ENCODE measurements around the gene LACC1.

DNA sequence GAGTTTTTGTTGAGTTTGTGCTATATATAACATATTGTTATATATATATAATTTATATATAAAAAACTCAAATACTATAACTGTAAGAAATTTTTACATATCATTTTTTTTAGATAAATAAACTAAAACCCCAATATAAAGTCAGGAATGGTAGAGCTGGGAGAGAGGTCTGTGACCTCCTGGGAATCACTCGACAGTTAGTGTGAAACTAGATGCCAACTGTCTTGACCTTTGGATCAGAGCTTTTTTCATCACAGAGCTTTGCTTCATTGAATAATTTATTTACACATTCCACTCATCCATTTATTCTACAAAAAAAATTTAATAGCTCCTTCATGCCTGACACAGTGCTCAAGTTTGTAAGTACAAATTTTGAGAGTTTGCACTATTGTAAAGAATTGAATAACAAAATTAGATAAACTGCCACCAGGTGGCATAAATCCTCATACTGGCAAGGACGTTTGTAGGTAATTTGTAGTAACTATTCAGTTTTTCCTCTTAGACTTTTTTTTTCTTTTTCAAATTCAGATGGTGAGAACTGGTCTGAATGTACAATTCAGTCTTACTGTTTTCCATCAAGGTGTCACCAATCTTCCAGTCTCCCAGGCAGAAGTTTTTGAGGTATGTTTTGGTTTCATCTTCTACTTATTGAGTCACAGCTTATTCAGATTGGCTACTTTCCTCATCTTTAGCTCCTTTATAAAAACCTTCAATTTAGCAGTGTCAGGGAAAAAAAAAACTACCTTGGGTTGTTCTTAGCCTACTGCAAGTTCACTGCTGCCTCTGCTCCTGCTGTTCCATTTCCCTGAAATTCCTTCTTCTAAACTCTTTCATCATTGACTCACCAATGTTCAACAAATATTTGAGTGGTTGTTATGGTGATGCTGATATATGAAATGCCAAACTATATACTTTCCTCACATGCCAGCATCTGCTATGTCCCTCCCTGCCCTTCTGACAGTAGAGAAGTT is 28.7 kb downstream of the LACC1 start:
- TF ChIP-seq ZFX (IDR thresholded peaks at IDR 0.05; ENCODE audit: borderline replicate concordance) = no peak
- TF ChIP-seq, protein P1, sequence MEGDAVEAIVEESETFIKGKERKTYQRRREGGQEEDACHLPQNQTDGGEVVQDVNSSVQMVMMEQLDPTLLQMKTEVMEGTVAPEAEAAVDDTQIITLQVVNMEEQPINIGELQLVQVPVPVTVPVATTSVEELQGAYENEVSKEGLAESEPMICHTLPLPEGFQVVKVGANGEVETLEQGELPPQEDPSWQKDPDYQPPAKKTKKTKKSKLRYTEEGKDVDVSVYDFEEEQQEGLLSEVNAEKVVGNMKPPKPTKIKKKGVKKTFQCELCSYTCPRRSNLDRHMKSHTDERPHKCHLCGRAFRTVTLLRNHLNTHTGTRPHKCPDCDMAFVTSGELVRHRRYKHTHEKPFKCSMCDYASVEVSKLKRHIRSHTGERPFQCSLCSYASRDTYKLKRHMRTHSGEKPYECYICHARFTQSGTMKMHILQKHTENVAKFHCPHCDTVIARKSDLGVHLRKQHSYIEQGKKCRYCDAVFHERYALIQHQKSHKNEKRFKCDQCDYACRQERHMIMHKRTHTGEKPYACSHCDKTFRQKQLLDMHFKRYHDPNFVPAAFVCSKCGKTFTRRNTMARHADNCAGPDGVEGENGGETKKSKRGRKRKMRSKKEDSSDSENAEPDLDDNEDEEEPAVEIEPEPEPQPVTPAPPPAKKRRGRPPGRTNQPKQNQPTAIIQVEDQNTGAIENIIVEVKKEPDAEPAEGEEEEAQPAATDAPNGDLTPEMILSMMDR (IDR thresholded peaks at IDR 0.05) = peak; percentile 73
